Retinal pigment epithelial cell (primary cell): ENCODE data around the gene NET1.

ENCODE experiments used
- DNase-seq: peaks from one replicate; pipeline ENCODE4 v3.0.0-alpha.2; 2010; ENCODE audit warnings: low read depth
- H3K4me3 ChIP-seq: 2 replicates; pipeline ENCODE4 v1.5.1; 2011; ENCODE audit warnings: mild to moderate bottlenecking, low read length, control low read depth, moderate library complexity
- TF ChIP-seq, protein P1 (sequence below): conservative IDR thresholded peaks from 2 replicates; pipeline ENCODE4 v1.5.1; 2011; ENCODE audit warnings: low read depth, low read length, control low read depth, inconsistent platforms

The NET1 gene

DNA sequence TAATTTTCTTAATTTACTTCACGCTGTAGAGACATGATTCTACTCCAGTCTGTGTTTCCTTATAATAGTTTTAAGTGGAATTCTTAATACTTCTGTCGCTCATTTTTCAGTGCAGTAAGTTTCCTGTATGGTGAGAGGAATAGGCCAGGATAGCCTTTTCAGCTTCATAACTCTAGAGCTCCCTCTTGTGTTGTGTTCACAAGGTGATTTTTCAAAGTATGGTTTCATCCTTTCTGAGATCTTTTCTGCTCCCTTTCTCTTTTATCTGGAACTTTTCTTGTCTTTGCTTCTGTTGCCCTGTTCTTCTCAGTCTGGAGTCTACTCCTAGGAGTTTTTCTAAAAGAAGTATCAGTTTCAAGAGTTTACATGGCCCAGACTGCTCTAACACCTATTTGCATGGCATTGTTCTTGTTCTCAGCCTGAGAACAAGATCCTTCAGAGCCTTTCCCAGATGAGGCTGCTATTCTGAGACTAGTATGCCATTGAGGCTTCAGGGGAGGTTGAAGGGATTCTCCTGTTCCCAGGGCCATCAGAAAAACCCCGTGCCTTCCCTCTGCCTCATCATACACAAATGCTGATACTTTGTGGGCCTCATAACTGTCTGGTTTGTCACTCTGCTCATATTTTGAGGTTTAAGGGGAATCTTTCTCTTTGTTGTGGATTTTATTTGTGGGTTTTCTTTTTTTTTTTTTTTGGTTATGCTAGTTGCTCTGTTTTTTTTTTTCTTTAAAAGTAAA, 21.8 kb downstream of the NET1 start:
- TF ChIP-seq, protein P1, sequence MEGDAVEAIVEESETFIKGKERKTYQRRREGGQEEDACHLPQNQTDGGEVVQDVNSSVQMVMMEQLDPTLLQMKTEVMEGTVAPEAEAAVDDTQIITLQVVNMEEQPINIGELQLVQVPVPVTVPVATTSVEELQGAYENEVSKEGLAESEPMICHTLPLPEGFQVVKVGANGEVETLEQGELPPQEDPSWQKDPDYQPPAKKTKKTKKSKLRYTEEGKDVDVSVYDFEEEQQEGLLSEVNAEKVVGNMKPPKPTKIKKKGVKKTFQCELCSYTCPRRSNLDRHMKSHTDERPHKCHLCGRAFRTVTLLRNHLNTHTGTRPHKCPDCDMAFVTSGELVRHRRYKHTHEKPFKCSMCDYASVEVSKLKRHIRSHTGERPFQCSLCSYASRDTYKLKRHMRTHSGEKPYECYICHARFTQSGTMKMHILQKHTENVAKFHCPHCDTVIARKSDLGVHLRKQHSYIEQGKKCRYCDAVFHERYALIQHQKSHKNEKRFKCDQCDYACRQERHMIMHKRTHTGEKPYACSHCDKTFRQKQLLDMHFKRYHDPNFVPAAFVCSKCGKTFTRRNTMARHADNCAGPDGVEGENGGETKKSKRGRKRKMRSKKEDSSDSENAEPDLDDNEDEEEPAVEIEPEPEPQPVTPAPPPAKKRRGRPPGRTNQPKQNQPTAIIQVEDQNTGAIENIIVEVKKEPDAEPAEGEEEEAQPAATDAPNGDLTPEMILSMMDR: peak; percentile 73
- H3K4me3 ChIP-seq: no peak overlapping the region
- no peak for DNase-seq

DNA sequence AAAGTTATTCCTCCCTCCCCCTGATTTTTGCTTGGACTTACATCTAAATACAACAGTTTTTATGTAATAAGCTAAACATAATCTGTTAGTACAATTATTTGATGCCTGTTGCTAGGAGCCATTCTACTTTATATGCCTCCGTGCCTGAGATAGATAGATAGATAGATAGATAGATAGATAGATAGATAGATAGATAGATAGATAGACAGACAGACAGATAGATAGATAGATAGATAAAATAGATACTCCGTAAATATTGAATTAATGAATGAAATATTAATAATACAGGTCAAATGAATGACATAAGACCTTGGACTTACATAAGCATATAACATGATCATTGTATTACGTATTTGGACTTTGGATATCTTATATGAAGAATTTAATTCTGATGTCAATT, 23.0 kb downstream of the NET1 start:
- TF ChIP-seq, protein P1: no peak
- no peak for DNase-seq
- no peak overlapping the region for H3K4me3 ChIP-seq

DNA sequence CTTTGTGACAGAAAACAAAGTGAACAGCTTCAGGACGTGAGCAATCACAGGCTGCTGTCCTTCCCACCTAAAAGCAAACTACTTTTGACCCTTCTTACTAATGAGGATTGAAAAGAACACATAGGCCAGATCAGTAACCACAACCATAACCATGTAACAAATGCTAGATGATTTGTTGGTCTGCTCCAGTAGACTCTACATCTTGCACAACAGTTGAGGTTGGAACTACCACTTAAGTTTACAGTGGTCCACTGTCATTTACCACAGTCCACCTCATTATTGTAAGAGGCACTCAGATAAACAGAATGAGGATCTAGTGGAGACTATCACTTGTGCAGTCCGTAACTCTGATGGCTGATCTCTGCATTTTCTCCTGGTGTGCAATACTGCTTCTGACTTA, 27.8 kb downstream of the NET1 start:
- H3K4me3 ChIP-seq: no peak overlapping the region
- TF ChIP-seq, protein P1: no peak
- no peak for DNase-seq

DNA sequence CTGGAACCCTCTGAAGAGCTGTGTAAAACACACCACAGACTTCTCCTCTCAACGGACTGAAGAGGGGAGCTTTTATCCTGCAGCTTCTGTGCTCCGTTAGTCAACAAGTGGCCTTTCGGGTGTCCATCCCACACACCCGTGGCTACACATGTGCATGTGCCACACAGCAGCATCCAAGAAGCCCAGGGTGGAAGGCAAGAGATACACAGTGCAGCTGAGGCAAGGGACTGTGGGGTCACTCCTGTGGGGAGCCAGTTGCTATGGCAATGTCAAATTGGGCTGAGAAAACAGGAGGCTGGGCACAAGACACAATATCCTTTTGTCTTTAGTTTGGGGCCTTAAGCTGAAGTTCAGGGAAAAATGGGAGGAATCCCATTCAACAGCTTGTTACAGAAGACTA, 28.7 kb downstream of the NET1 start:
- TF ChIP-seq, protein P1: no peak
- no peak for DNase-seq
- H3K4me3 ChIP-seq: no peak overlapping the region

DNA sequence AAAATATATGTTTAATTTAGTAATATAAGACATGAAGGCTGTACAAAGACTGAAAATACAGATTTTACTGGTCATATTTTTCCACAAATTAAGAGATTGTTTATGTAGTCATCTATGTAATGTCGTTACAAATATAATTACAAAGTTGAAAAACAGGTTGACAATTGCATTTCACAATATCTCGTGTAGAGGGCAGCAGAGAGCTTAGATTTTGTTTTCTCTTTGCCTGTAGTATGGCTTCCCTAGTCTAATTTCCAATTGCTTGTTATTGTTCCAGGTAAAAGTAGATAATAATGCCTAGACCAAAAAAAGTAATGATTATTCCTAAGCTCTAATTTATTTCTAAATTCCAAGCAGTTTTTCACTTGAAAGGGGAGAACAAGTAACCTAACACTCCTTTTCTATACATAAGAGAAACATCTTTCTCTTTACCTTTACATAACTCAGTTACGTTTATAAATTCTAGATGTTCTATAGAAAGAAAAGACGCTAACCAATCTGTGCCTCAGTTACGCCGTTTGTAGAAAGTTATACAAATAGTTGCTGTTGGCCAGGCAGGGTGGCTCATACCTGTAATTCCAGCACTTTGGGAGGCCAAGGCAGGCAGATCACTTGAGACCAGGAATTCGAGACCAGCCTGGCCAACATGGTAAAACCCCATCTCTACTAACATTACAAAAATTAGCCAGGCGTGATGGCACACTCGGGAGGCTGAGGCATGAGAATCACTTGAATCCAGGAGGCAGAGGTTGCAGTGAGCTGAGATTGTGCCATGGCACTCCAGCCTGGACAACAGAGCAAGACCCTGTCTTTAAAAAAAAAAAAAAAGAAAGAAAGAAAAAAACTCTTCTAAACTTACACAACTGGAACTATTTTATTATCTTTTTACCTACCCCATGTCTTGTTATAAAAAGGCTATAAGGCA, 30.0 kb downstream of the NET1 start:
- H3K4me3 ChIP-seq: no peak overlapping the region
- TF ChIP-seq, protein P1: peak; percentile 64
- no peak for DNase-seq

DNA sequence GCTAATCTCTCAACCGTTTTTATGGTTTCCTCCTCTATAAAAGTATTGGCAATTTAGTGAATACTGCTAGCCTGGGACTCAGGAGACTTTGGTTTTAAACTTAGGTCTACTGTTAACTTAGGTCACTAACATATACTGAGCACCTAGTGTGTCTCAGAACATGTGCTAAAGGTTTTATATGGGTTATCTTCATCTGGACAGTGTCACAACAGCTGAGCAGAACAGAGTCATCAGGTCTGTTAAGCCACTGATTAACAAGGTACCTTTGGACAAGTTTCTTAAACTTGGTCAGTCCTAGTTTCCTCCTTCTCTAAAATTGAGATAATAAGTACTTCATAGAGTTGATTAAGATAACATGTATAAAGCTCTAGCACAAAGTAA, 30.6 kb downstream of the NET1 start:
- DNase-seq: no peak
- TF ChIP-seq, protein P1: no peak
- H3K4me3 ChIP-seq: no peak overlapping the region
